SK-N-SH (cell line): Measurements from ENCODE around the gene IP6K1. TPM values are rescaled to one million over a fixed set of nuclear protein-coding genes. Genes with fewer than 3 reads are reported as not detected.

ENCODE experiments used
- CTCF ChIA-PET: fragments of 300-600, 350-600 bp; formaldehyde crosslinking; extraction: SDS; loops from one replicate; lab custom pipeline; 2021; lab: Yijun Ruan, JAX
- POLR2A ChIA-PET: fragments of 350-600 bp; sonication (Branson Sonifier 250); formaldehyde crosslinking; extraction: SDS; loops from one replicate; lab custom pipeline; 2020; ENCODE audit warnings: antibody characterized with exemption, inconsistent platforms; lab: Yijun Ruan, JAX
- DNase-seq: peaks from one replicate; pipeline ENCODE4 v3.0.0; 2012
- H2AFZ ChIP-seq: fragments of 200-600 bp; sonication (generic); 2 replicates; pipeline ENCODE4 v1.8.1; 2016; ENCODE audit warnings: antibody characterized with exemption, mild to moderate bottlenecking, low read depth
- H3F3A ChIP-seq: fragments of 200-600 bp; sonication (generic); replicated peaks from 2 replicates; pipeline ENCODE3; 2016; ENCODE audit warnings: antibody characterized with exemption, mild to moderate bottlenecking; ENCODE audit not compliant: insufficient read depth
- H3K27ac ChIP-seq, 2 experiments: fragments of 200-500 bp in 1 of 2; fragments of 200-600 bp in 1 of 2; sonication (Bioruptor generic) in 1 of 2; sonication (generic), shearing (Covaris generic) in 1 of 2; 2 replicates each; pipeline versions ENCODE4 v1.5.1 to v1.6.1; 2014 to 2016; ENCODE audit warnings: low read depth in 2 of 2, inconsistent platforms in 1 of 2, low read length in 1 of 2, mild to moderate bottlenecking in 1 of 2, mixed read lengths in 1 of 2
- H3K27me3 ChIP-seq: fragments of 200-600 bp; sonication (generic), shearing (Covaris generic); 2 replicates; pipeline ENCODE4 v1.6.1; 2016; ENCODE audit warnings: mixed run types; ENCODE audit not compliant: insufficient read depth
- H3K36me3 ChIP-seq, 2 experiments: fragments of 200-500 bp in 1 of 2; fragments of 200-600 bp in 1 of 2; sonication (Bioruptor generic) in 1 of 2; sonication (generic) in 1 of 2; replicated peaks in 1 of 2; 2 replicates each; pipeline versions ENCODE3 to v1.5.1; 2014 to 2016; ENCODE audit warnings: low read length in 1 of 2, mild to moderate bottlenecking in 1 of 2; ENCODE audit not compliant: insufficient read depth in 2 of 2, control insufficient read depth in 1 of 2
- H3K4me1 ChIP-seq, 2 experiments: fragments of 200-500 bp in 1 of 2; fragments of 200-600 bp in 1 of 2; sonication (Bioruptor generic) in 1 of 2; sonication (generic), shearing (Covaris generic) in 1 of 2; 2 replicates each; pipeline versions ENCODE4 v1.5.1 to v1.6.1; 2014 to 2016; ENCODE audit warnings: low read depth in 1 of 2, low read length in 1 of 2, mixed run types in 1 of 2; ENCODE audit not compliant: insufficient read depth in 2 of 2, control insufficient read depth in 1 of 2
- H3K4me2 ChIP-seq: fragments of 200-600 bp; sonication (generic), shearing (Covaris generic); 2 replicates; pipeline ENCODE4 v1.6.1; 2017; ENCODE audit warnings: mixed run types
- H3K4me3 ChIP-seq, 2 experiments: fragments of 200-500 bp in 1 of 2; fragments of 200-600 bp in 1 of 2; sonication (Bioruptor generic) in 1 of 2; sonication (generic), shearing (Covaris generic) in 1 of 2; 2 replicates each; pipeline versions ENCODE4 v1.5.1 to v1.8.1; 2014 to 2016; ENCODE audit warnings: low read depth in 2 of 2, inconsistent platforms in 1 of 2, low read length in 1 of 2, mild to moderate bottlenecking in 1 of 2, mixed read lengths in 1 of 2, moderate library complexity in 1 of 2
- H3K79me2 ChIP-seq: fragments of 200-600 bp; sonication (generic); 2 replicates; pipeline ENCODE4 v1.8.1; 2017; ENCODE audit warnings: mild to moderate bottlenecking; ENCODE audit not compliant: insufficient read depth
- H3K9ac ChIP-seq: fragments of 200-600 bp; sonication (generic); 2 replicates; pipeline ENCODE4 v1.6.1; 2017; ENCODE audit warnings: mixed run types
- H3K9me2 ChIP-seq: fragments of 200-600 bp; sonication (generic); 2 replicates; pipeline ENCODE4 v1.6.1; 2017; ENCODE audit warnings: mixed run types
- H3K9me3 ChIP-seq: fragments of 200-600 bp; sonication (generic); 2 replicates; pipeline ENCODE4 v1.6.1; 2017; ENCODE audit warnings: mixed run types, mild to moderate bottlenecking, moderate library complexity
- H4K20me1 ChIP-seq: fragments of 200-600 bp; sonication (generic); 2 replicates; pipeline ENCODE4 v1.6.1; 2017; ENCODE audit warnings: mild to moderate bottlenecking, mixed run types; ENCODE audit not compliant: insufficient read depth
- CHD2 ChIP-seq: fragments of 150-350 bp; IDR thresholded peaks from 2 replicates; pipeline ENCODE4 v1.6.1; 2018; ENCODE audit warnings: low read length; ENCODE audit not compliant: partially characterized antibody
- FOXJ3 ChIP-seq: sonication (generic); formaldehyde crosslinking; IDR thresholded peaks from 2 replicates; pipeline ENCODE4 v1.5.1; 2020; ENCODE audit warnings: mild to moderate bottlenecking, missing genetic modification reagents
- MXI1 ChIP-seq: IDR thresholded peaks from 2 replicates; pipeline ENCODE4 v1.6.1; 2012; ENCODE audit warnings: mild to moderate bottlenecking, low read depth, low read length, improper control_type of control experiment
- NRF1 ChIP-seq: IDR thresholded peaks from 2 replicates; pipeline ENCODE4 v1.6.1; 2012; ENCODE audit warnings: low read depth, mild to moderate bottlenecking, low read length
- POLR2AphosphoS5 ChIP-seq: IDR thresholded peaks from 2 replicates; pipeline ENCODE4 v1.6.1; 2012; ENCODE audit warnings: low read depth, low read length
- WGBS: methylation state at CpG from one replicate; pipeline ENCODE4 v1.1.6; 2017; ENCODE audit warnings: low lambda C conversion rate; 5-methylcytosine and 5-hydroxymethylcytosine counted together
- polyA plus RNA-seq, 3 experiments: library from polyadenylated mRNA; depleted of rRNA; stranded (reverse); fragments of >200 nt; gene quantifications; 2 replicates each; pipeline ENCODE4 v1.2.3, GENCODE V29; 2012
- small RNA-seq, 7 experiments: library from RNA; depleted of rRNA; stranded (forward); fragments of <200 nt; gene quantifications; one replicate each; pipeline ENCODE3, GENCODE V24; 2012
- TF ChIP-seq, protein P1 (sequence below): IDR thresholded peaks from 2 replicates; pipeline ENCODE4 v1.4.0; 2012; ENCODE audit warnings: low read depth

IP6K1 gene
- polyA plus RNA-seq, 1 of the 3 experiments (the other 2 are of a cell fraction): 23.3 TPM

DNA sequence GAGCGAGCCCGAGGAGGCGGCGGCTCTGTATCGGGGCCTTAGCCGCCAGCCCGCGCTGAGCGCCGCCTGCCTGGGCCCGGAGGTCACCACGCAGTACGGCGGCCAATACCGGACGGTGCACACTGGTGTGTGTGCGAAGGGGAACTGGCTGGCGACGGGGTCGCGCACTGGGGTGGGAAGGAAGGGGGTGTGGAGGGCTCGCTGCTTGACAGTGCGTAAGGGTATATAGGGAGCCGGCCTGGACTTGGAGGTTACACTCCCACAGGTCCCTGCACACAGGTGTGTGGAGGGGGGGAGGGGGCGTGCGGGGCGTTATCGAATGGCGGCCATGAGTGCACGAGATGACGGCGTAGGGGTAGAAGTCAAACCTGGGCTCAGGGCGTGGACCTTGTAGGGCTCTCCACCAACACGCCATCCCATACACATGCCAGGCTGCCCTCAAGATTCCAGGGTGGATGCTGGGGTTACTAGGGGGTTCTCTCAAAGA, 111.8 kb downstream of the IP6K1 start:
- Histone ChIP-seq H3K4me3 (peak overlapping the region; percentile 83 to 90), H3K79me2 (peaks cover 24% of the 10 kb centered on the region), H3K36me3 (peaks cover 19 to 41% of the 10 kb centered on the region in 2 experiments), H3K27me3 (no peaks in the 10 kb centered on the region), H3K9me2 (no peaks in the 10 kb centered on the region), H3K4me1 (peaks cover 7 to 19% of the 10 kb centered on the region in 2 experiments; a peak in 1 of 4 replicates), H3K4me2 (peak overlapping the region; percentile 96), H2AFZ (peak overlapping the region; percentile 81), H3F3A (peaks cover 5% of the 10 kb centered on the region), H3K27ac (peak overlapping the region; percentile 83 to 90), H4K20me1 (no peaks in the 10 kb centered on the region), H3K9me3 (no peaks in the 10 kb centered on the region), H3K9ac (peak overlapping the region; percentile 86)
- POLR2A ChIA-PET: interaction anchor here (2.0 kb wide), 1 partner anchor 135 kb away, joined by 17 read pairs; no protein-coding TSS in a partner anchor
- TF ChIP-seq POLR2AphosphoS5 (no peak), NRF1 (0 out of 2 replicates have a peak, but pooled peaks have one; percentile 1), FOXJ3 (CRISPR knock-in tag) (0 out of 2 replicates have a peak, but pooled peaks have one; percentile 9), MXI1 (peak; percentile 1; the same call in 1 of the 2 replicates), CHD2 (no peak)
- TF ChIP-seq, protein P1, sequence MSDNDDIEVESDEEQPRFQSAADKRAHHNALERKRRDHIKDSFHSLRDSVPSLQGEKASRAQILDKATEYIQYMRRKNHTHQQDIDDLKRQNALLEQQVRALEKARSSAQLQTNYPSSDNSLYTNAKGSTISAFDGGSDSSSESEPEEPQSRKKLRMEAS: no peak
- CTCF ChIA-PET: interaction anchor here (6.6 kb wide), 1 partner anchor 135 kb away, joined by 53 read pairs; no protein-coding TSS in a partner anchor
- WGBS: 12% methylated on average over 14 of the region's 34 CpGs
- DNase-seq: peak; percentile 43

Small RNA genes lying within 50 kb of the gene (small RNA-seq; reads per million reads assigned to genes)
- 0 reads per million in 7 experiments for gene AMIGO3
- gene COX6CP14: 0 reads per million in 7 experiments

Other genes with a start within 250 kb of the IP6K1 start
- gene BSN, start 232.1 kb downstream of the IP6K1 start, polyA plus RNA-seq (2012; rRNA removed): 0.07 and 0.08 TPM in 2 replicates
- gene APEH, start 112.2 kb downstream of the IP6K1 start, polyA plus RNA-seq (2012; rRNA removed): 112 and 122 TPM in 2 replicates
- 35.1 and 46.3 TPM in 2 replicates for gene MST1, start 97.1 kb downstream of the IP6K1 start, polyA plus RNA-seq (2012; rRNA removed)
- gene RNF123, start 97.0 kb downstream of the IP6K1 start, polyA plus RNA-seq (2012; rRNA removed): 48.1 and 53.3 TPM in 2 replicates
- 1.1 and 1.2 TPM in 2 replicates for gene AMIGO3, start 66.9 kb downstream of the IP6K1 start, polyA plus RNA-seq (2012; rRNA removed)
- 25.1 and 28.3 TPM in 2 replicates for gene GMPPB, start 62.6 kb downstream of the IP6K1 start, polyA plus RNA-seq (2012; rRNA removed)
- gene CDHR4, start 13.3 kb upstream of the IP6K1 start, polyA plus RNA-seq (2012; rRNA removed): 0.07 and 0.13 TPM in 2 replicates
- gene INKA1, start 16.7 kb upstream of the IP6K1 start, polyA plus RNA-seq (2012; rRNA removed): 2.6 and 3.4 TPM in 2 replicates
- 22.6 and 25.8 TPM in 2 replicates for gene UBA7, start 27.4 kb upstream of the IP6K1 start, polyA plus RNA-seq (2012; rRNA removed)
- 8.1 and 12.8 TPM in 2 replicates for gene TRAIP, start 70.0 kb upstream of the IP6K1 start, polyA plus RNA-seq (2012; rRNA removed)
- 0.53 and 1.7 TPM in 2 replicates for gene CAMKV, start 83.4 kb upstream of the IP6K1 start, polyA plus RNA-seq (2012; rRNA removed)
- gene MST1R, start 117.3 kb upstream of the IP6K1 start, polyA plus RNA-seq (2012; rRNA removed): 0.23 and 0.36 TPM in 2 replicates
- 10.9 and 12.0 TPM in 2 replicates for gene MON1A, start 143.3 kb upstream of the IP6K1 start, polyA plus RNA-seq (2012; rRNA removed)
- gene RBM6, start 153.6 kb upstream of the IP6K1 start, polyA plus RNA-seq (2012; rRNA removed): 67.4 and 85.5 TPM in 2 replicates